HG02981 (cell line): ENCODE measurements around the gene IRAK1BP1.
"Not testable (repeated sequence)": the region's sequence is repeated elsewhere in the genome, so short reads cannot be mapped to it uniquely, and the experiment has no call there.

Experiments
- ATAC-seq: cut with Tn5 transposase; IDR thresholded peaks from one replicate; pipeline ENCODE4 v1.9.1; 2021; ENCODE audit warnings: mild to moderate bottlenecking, moderate library complexity; ENCODE audit not compliant: unreplicated experiment

The IRAK1BP1 gene

GRCh38 chr6:78867370-78868040 lies at the start of gene IRAK1BP1:
TSS of gene IRAK1BP1 (plus strand) at chr6:78867551. CDS start at chr6:78867577, 26 bp downstream.
- ATAC-seq: peak; percentile 97

GRCh38 chr6:78824045-78824444 lies 43.3 kb upstream of the IRAK1BP1 start:
- no peak for ATAC-seq

- no peak for ATAC-seq
These were observed 37.9 kb upstream of the IRAK1BP1 start for GRCh38 chr6:78829407-78829806.

- ATAC-seq: no peak
These were observed 36.5 kb upstream of the IRAK1BP1 start for GRCh38 chr6:78830805-78831204.

- no peak for ATAC-seq
These were observed 35.9 kb upstream of the IRAK1BP1 start for GRCh38 chr6:78831492-78831891.

GRCh38 chr6:78832091-78832808 lies 35.1 kb upstream of the IRAK1BP1 start:
- peak; percentile 83 for ATAC-seq

- no peak for ATAC-seq
These were observed 31.5 kb upstream of the IRAK1BP1 start for GRCh38 chr6:78835817-78836216.

GRCh38 chr6:78836598-78836997 lies 30.8 kb upstream of the IRAK1BP1 start:
- ATAC-seq: no peak

- no peak for ATAC-seq
These were observed 26.2 kb upstream of the IRAK1BP1 start for GRCh38 chr6:78841111-78841510.

- no peak for ATAC-seq
These were observed 24.4 kb upstream of the IRAK1BP1 start for GRCh38 chr6:78842953-78843352.

- no peak for ATAC-seq
These were observed 22.5 kb upstream of the IRAK1BP1 start for GRCh38 chr6:78844899-78845298.

GRCh38 chr6:78845567-78845966 lies 21.8 kb upstream of the IRAK1BP1 start:
- ATAC-seq: no peak

GRCh38 chr6:78850621-78851020 lies 16.7 kb upstream of the IRAK1BP1 start:
- no peak for ATAC-seq

GRCh38 chr6:78851156-78851555 lies 16.2 kb upstream of the IRAK1BP1 start:
- ATAC-seq: no peak

GRCh38 chr6:78854546-78854945 lies 12.8 kb upstream of the IRAK1BP1 start:
- ATAC-seq: no peak

- ATAC-seq: not testable (repeated sequence)
These were observed 8.9 kb upstream of the IRAK1BP1 start for GRCh38 chr6:78858339-78858938.

GRCh38 chr6:78861509-78861908 lies 5.8 kb upstream of the IRAK1BP1 start:
- no peak for ATAC-seq

- no peak for ATAC-seq
These were observed 3.8 kb upstream of the IRAK1BP1 start for GRCh38 chr6:78863576-78863975.

GRCh38 chr6:78864957-78865356 lies 2.4 kb upstream of the IRAK1BP1 start:
- no peak for ATAC-seq

GRCh38 chr6:78867020-78867369 lies 356 bp upstream of the IRAK1BP1 start:
- peak; percentile 24 for ATAC-seq

- ATAC-seq: no peak
These were observed 765 bp downstream of the IRAK1BP1 start for GRCh38 chr6:78868116-78868515.

- ATAC-seq: no peak
These were observed 8.2 kb downstream of the IRAK1BP1 start for GRCh38 chr6:78875505-78875904.
